ENCODE results near the gene PRDM16.

PRDM16 gene

DNA sequence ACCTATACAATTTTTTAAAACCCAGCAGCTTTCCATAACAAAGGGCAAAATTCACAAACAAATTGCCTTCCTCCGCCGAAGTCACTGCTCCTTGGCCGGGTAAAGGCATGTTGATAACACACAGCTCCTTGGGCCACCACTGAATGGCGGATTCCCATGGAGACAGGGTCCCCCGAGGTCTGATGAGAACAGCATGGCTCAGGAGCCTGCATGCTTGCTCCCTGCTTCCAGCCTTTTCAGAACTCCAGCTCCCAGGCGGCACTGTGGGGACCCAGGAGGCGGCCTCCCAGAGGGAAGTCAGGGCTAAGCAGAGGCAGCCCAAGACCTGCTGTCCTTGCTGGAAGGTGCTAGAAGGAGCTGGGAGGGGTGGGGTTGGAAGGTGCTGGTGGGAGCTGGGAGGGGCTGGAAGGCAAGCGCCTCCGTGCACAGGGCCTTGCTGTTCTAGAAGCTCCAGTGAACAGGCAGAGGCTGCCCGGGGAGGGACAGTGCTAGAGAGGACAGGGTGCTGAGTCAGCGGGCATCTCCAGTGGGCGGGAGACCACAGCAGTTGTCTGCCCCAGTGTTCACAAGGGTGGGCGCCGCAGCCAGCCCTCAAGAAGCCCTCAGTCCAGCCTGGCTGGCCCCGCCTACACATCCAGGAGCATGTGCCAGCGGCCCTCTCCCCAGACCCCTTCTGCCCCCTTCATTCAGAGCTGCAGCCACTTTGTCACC is 35.1 kb downstream of the PRDM16 start:
- DNase-seq (ENCODE audit: low spot score): no peak

- no peak for DNase-seq (ENCODE audit: low spot score)
Measured at GRCh38 chr1:3105167-3105863, 36.3 kb downstream of the PRDM16 start.

DNA sequence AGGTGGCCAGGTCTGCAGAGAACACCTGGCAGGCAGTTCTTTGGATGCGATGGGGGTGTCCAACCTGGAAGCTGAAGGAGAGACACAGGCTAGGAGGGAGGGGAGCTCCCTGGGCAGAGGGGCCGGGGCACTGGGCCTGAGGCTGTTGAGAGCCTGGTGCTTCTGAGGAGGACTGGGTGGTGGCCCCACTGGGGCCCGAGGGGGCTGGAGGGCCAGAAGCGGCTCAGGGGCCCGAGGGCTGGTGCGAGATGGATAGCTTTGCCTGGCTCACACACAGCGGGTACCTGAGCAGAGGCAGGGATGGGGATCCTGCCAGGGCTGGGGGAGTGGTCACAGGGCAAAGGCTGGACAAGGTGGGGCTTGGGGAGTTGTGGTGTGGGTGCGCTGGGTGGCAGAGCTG is 37.2 kb downstream of the PRDM16 start:
- no peak for DNase-seq (ENCODE audit: low spot score)

DNA sequence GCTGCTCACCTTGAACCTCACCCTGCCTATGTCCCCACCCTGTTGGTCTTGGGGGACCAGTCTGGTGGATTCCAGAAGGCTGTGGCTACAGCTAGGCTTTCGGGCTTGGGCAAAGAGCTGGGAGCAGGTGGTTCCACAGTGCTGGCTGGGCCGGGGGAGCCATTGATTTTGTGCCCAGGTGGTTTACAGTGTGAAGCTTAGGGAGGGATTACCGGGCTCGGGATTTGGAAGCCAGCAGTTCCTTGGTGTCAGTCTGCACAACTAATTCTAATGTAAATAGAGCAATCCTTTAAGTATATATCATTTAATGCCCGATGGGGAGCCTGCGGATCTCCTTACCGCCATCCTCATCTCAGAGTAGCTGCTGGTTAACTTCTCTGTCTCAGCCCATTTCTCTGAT is 38.2 kb downstream of the PRDM16 start:
- no peak for DNase-seq (ENCODE audit: low spot score)

GRCh38 chr1:3109355-3109754 is 40.4 kb downstream of the PRDM16 start:
- DNase-seq (ENCODE audit: low spot score): no peak

DNA sequence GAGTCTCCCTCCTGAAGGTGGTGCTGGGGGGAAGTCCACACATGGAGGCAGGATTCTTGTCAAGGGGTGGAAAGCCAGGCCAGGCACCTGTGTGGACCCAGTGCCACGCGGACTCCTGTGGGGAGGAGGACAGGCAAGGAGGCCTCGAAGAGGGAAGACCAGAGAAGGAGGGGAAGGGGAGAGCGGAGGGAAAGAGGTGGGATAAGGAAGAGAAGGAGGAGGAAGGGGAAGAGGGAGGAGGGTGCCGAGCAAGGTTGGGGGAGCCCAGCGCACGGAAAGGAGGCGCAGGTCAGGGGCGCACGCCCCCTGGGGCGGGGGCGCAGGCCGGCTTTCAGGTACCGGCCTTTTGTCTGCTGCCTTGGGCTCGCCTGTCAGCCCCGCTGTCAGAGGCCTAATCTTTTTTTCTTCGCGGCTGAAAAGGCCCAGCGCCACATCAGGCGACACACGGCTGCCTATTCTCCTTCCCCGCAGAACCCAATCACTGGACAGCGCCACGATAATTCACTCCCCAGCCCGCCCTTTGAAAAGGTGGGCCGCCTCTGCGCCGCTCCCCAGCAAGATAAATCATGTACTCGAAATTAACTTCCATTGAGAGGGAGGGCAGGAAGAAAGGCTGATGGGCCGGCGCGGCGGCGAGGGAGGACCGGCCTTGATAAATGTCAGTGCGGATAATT is 42.5 kb downstream of the PRDM16 start:
- no peak for DNase-seq (ENCODE audit: low spot score)

DNA sequence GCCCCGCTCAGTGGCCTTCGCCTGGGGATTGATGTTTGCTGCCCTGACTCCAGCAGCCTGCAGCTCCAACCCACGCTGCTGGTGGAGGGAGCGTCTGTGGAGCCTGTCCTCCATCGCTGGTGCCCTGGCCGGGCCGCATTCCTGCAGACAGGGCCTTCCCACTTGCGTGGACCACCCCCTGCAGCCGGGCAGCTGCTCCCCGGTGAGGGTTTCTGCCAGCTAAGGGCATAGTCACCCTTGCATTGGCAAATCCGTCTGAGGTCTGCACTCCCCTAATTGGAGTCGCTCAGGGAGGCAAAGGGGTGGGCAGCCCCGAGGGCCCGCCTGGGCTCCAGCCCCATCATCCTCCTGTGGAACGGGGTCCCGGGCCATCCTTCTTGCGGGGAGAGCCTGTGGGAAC is 43.5 kb downstream of the PRDM16 start:
- no peak for DNase-seq (ENCODE audit: low spot score)

DNA sequence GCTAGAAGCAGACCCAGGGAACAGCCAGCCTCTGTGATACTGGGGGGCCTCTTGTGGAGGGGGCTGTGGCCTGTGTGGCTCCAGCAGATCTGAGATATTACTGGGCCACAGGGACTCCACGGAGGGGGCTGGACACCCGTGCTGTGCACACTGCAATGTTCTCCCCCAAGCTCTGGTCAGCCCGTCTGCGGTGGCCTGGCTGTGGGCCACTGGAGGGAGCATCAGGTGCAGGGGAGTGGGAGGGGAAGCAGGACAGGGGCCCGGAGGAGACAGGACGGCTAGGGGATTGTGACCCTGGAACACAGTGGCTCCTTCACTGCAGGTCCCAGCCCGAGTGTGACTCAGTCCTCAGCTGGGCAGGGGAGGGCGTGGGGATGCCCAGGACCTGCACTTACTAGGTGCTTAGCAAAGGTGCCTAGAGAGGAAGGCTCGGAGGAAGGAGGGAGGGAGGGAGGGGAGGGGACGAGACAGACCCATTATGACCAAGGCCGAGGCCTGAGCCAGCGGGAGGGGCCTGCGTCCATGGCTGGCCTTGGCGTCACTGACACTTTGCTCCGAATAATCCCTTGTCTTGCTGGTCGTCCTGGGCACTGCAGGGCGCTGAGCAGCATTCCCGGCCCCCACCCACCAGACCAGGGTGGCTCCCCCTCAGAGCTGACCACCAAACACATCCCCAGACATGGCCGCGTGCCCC is 44.2 kb downstream of the PRDM16 start:
- DNase-seq (ENCODE audit: low spot score): no peak

DNA sequence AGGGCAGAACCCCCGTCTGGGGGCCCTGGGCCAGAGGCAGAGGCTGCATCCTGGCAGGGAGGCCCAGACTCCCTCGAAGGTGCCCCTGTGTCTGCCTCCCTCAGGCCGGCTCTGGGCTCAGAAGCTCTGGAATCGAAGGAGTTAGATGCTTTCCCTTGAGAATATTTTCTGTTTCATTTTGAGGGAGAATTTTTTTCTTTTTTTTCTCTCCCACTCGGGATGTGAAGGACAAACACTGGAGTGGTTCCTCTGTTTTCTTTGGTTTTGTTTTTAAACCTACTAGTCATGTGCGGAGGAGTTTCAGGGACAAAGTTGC is 44.7 kb downstream of the PRDM16 start:
- no peak for DNase-seq (ENCODE audit: low spot score)

GRCh38 chr1:3114131-3114744 is 45.2 kb downstream of the PRDM16 start:
- no peak for DNase-seq (ENCODE audit: low spot score)

- no peak for DNase-seq (ENCODE audit: low spot score)
Measured at GRCh38 chr1:3114846-3115245, 45.8 kb downstream of the PRDM16 start.

- no peak for DNase-seq (ENCODE audit: low spot score)
Measured at GRCh38 chr1:3115275-3116149, 46.5 kb downstream of the PRDM16 start.

DNA sequence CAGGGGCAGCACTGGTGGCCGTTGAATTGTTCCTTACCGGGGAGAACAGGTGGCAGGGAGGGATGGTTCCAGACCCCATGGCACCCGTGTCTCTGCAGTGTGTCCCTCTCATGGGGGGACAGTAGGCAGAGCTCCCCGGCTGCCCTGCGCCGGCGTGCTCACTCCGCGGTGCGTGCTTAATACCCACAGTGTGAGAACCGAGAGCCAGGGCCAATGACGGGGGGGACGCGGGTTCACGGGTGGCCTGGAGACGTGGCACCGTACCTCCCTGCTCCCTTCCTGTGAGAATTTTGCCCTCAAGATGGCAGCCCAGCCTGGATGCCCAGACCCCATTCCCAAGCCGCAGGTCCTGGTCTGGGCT is 47.1 kb downstream of the PRDM16 start:
- no peak for DNase-seq (ENCODE audit: low spot score)

DNA sequence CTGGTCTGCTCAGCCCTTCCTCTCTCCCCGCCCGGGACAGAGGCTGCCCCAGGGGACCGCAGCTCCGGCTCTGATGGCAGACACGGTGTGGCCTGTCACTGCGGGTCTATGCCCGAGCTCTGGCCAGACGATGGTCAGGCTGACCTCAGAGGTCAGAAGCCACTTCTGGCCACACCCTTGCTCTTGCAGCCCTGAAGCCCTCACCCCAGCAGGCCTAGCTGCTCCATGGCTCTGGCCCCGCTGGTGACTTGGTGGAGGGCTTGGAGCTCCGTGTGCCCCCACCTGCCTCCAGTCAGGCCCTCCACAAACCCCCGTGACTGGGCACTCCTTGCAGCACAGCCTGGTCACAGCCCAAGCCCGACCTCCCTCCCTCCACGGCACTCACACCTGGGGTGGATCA is 47.6 kb downstream of the PRDM16 start:
- no peak for DNase-seq (ENCODE audit: low spot score)

DNA sequence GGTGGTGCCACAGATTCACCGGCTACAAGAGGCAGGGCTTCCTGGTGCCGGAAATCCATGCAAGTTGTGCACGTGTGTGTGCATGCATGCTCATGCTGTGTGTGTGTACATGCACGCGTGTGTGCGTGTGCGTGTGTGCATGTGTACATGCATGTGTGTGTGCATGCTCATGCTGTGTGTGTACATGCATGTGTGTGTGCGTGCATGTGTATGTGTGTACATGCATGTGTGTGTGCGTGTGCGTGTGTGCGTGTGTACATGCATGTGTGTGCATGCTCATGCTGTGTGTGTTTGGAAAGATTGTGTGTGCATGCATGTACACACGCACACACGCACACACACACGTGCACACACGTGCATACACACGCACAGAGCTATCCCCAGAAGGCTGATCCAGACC is 48.9 kb downstream of the PRDM16 start:
- DNase-seq (ENCODE audit: low spot score): no peak

GRCh38 chr1:3119061-3119460 is 50.1 kb downstream of the PRDM16 start:
- DNase-seq (ENCODE audit: low spot score): no peak

DNA sequence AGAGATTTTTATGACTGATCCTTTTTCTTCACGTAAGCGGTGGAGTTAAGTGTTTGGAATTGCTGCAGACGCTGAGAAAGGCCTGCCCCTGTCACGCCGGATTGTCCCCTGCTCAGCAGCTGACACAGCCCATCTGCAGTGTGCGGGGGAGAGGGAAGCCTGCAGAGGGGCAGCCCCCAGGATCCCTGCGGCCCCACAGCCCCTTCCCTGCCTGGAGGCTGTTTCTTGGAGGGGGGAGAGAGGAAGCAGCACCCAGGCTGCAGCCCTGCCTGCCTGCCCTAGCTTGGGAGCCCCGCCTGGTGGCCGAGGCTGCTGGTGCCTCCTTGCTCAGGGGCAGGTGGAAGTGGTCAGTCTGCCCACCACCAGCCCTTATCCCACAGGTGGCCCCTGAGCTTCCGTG is 50.7 kb downstream of the PRDM16 start:
- DNase-seq (ENCODE audit: low spot score): no peak

GRCh38 chr1:3120140-3120539 is 51.1 kb downstream of the PRDM16 start:
- DNase-seq (ENCODE audit: low spot score): no peak

DNA sequence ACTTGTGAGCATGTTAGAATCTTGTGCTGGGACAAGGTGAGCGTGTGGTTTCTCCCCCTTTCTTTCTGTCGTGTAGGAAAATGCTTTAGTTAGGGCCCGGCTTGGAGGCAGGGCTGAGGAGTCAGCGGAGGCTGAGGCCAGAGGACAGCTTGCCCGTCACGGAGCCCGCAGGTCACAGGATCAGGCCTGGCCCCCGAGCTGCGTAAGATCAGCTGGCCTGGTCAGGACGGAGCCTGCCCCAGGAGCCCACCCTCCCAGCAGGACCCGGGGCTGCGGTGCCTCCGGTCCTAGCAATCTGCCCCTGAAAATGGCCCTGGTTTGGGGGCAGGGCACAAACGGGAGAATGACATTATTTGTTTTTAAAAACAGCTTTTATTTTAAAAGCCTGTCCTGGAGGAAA is 52.0 kb downstream of the PRDM16 start:
- DNase-seq (ENCODE audit: low spot score): no peak

- no peak for DNase-seq (ENCODE audit: low spot score)
Measured at GRCh38 chr1:3121401-3122210, 52.6 kb downstream of the PRDM16 start.

- DNase-seq (ENCODE audit: low spot score): no peak
Measured at GRCh38 chr1:3122311-3122710, 53.3 kb downstream of the PRDM16 start.

Measured in RKO (cell line).